Right ventricle myocardium superior (tissue), 1 donor: ENCODE results near the gene KCNF1. TPM values are rescaled to one million over a fixed set of nuclear protein-coding genes. Genes with fewer than 3 reads are reported as not detected.

Source experiments
- ATAC-seq: fragments of 200-7000 bp; cut with Tn5 transposase; one replicate; pipeline ENCODE4 v1.9.1; 2020; ENCODE audit warnings: mild to moderate bottlenecking; ENCODE audit not compliant: poor library complexity
- DNase-seq: peaks from one replicate; pipeline ENCODE4 v3.0.0-alpha.2; 2020
- intact Hi-C: fragments of 100-400 bp; cut with DNase I; formaldehyde crosslinking; loops from one replicate; pipeline ENCODE4 v1.11.2; 2022
- long read RNA-seq: library from polyadenylated mRNA; unstranded; transcript quantifications from one replicate; pipeline ENCODE4 v2.0.0, GENCODE V29; 2021
- total RNA-seq: library from RNA; stranded (reverse); fragmentation: NEBNext Ultra II Directional; extraction: Animal tissue kit (Norgen Biotek cat#: 25700); gene quantifications from one replicate; pipeline ENCODE4 v1.2.1, GENCODE V29; 2021
- donor health status: DM: no; HTN: yes; CAD: no; lungs with severe emphysema.

KCNF1 gene
- total RNA-seq = not detected
- long read RNA-seq = 0 reads

- DNase-seq (no peak), ATAC-seq (peak; percentile 47)
- intact Hi-C loops = no loop called here
Observed at GRCh38 chr2:10911291-10912075, at the start of gene KCNF1. KCNF1 (plus strand) TSS chr2:10911934; CDS start chr2:10912427, 493 bp downstream.

GRCh38 chr2:10862330-10862729 lies 49.4 kb upstream of the KCNF1 start:
- ATAC-seq (no peak), DNase-seq (no peak)
- intact Hi-C loops = no loop called here

DNA sequence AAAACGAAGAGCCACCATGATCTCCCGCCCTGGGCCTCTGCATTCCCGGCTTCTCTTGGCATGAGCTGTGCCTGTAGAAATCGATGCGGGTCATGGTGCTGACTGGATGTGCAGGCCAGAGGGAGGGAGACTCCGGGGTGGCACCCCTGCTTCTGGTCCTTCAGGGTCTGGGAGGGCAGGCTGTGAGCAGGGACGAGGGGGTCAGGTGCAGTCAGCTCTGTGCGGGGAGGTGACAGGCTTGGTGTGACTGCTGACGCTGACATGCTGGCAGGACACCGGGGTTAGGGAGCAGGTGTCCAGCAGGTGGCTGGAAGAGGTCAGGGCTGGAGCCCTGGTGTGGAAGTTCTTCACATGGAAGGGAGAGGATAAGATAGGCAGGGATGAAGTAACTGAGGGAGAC lies 48.7 kb upstream of the KCNF1 start:
- DNase-seq (no peak), ATAC-seq (no peak)
- intact Hi-C loops = no loop called here

DNA sequence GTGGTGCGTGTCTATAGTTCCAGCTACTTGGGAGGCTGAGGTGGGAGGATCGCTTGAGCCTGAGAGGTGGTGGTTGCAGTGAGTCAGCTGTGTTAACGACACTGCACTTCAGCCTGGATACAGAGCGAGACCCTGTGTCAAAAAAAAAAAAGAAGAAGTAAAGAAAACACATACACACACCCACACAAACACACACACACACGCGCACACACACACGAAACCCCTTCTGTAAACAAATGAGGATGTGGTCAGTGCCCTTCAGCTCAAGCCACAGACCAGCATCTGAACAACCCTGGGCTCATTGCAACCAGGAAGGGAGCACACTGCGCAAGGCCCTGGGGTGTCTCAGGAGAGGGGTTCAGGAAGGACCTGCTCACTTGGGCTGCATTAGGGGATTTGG lies 47.9 kb upstream of the KCNF1 start:
- ATAC-seq = no peak
- no peak for DNase-seq
- intact Hi-C loops = no loop called here

GRCh38 chr2:10864251-10864650 lies 47.5 kb upstream of the KCNF1 start:
- intact Hi-C loops = no loop called here
- ATAC-seq = no peak
- DNase-seq = no peak

DNA sequence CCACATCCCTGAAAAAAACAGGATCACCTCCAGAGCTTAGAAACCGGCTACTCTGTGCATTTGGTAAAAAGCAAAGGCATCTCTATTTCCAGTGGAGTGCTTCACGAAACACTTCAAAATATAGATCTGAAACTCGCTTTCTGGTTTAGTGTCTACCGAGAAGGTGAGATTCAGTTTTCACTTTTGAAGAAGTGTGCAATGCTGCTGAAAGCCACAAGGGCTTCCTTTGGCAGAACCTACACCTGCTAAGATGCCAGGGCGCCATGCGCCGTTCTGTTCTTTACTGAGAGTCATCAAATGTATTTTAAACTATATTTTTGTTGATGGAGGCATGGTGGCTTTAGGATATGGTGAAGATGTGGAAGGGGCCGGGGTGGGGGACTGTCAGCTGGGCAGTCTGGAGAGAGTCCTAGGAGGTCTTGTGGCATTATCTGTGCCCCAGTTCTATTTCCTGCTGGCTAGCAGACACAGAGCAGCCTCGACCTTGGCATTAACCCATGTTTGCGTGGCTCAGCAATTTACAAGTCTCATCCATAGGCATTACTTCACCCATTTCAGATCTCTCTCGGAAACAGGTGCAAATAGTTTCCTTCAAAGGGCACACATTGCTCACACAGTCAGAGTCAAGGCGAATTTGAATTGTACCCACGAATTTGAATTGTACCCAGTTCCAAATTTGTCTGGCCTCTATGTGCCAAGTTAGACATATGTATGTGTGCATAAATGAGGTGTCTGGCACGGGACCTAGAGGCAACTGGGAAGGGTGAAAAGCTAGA lies 46.7 kb upstream of the KCNF1 start:
- DNase-seq = no peak
- peak; percentile 16 for ATAC-seq
- intact Hi-C loops = no loop called here

DNA sequence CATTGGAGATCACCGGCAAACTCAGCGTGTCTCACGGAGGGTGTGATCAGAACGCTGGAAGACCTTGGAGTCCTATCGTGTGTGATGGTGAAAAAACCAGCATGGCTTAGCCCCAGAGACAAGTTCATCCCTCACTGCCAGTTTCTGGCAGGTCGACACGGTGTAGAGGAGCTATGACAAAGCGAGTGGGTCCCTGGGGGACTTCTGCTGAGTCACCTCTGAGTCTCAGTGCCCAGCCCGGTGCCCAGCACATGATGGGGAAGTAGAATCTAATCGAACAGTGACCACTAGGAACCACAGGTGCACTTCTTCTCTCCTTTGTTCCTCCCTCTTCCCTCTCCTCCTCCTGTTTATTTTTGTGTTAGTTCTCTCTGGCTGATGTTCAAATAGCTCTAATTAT lies 45.9 kb upstream of the KCNF1 start:
- no peak for DNase-seq
- intact Hi-C loops = no loop called here
- no peak for ATAC-seq

GRCh38 chr2:10867692-10868420 lies 43.9 kb upstream of the KCNF1 start:
- intact Hi-C loops = no loop called here
- ATAC-seq = peak; percentile 5

GRCh38 chr2:10868465-10869314 lies 43.0 kb upstream of the KCNF1 start:
- DNase-seq (peak; percentile 69), ATAC-seq (peak; percentile 76)
- intact Hi-C loops = no loop called here

More at GRCh38 chr2:10867692-10868420, 43.9 kb upstream of the KCNF1 start:
- no peak for DNase-seq

DNA sequence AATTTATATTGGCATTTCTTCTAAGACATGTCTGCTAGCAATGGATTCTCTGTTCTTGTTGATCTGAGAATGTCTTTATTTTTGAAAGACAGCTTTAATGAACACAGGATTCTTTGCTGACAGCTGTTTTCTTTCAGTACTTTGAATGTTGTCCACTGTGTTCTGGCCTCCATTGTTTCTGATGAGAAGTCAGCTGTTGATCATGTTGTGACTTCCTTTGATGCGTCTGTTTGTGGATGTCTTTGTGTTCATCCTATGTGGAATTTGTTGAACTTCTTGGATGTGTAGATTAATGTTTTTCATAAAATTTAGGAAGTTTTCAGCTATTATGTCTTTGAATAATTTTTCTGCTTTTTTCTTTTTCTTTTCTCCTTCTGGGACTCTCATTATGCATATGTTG lies 39.8 kb upstream of the KCNF1 start:
- DNase-seq (no peak), ATAC-seq (no peak)
- intact Hi-C loops = no loop called here

- ATAC-seq = peak; percentile 21
- intact Hi-C loops = no loop called here
- DNase-seq = no peak
Observed at GRCh38 chr2:10873171-10873570, 38.6 kb upstream of the KCNF1 start.

DNA sequence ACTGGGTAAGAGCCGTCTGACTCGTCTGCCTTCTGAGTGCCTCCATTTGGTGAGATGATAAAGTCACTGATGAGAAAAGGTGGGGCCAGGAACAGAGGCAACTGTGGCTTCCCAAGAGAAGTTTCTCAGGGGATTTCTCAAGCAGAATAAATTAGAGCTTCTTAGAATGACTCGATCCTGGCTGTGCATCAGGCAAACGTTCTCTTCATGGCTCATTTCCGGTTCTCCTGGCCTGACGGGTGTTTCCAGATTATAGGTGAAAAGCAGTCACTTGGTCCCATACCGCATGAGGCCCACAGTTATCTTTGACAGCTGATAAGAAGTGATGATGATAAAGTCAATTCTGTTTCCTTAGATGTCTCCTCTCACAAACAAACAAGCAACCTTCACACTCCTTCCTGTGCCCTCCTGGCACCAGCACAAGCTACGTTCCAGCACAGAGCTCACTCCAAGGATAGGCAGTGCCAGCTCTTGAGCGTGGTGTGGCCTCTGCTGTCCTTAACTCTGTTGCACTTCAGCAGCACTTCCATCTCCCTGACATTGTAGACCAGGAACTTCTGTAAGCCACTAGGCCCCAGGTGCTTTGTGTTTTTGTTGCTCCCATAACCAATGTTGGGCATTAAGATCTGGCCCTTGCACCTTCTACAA lies 37.8 kb upstream of the KCNF1 start:
- ATAC-seq = peak; percentile 92
- peak; percentile 67 for DNase-seq
- intact Hi-C loops = no loop called here

DNA sequence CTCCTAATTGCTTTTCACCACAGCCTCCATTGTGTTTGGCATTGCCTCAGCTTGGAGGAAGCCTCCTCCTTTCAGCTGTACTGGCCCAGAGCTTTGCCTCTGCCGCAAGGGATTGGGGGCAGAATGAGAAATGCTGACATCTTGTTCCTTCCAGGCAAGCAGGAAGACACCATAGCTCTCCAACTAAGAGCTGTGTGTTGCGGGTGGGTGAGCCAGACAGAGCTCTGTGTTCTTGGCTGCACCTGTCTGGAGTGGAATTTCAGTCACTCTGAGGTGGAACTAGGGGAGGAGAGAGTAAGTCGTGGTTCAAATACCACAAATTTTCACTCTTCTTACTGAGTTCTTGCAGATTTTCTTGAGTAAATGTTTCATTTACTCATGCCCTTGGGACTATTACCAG lies 36.6 kb upstream of the KCNF1 start:
- DNase-seq (no peak), ATAC-seq (no peak)
- intact Hi-C loops = no loop called here

DNA sequence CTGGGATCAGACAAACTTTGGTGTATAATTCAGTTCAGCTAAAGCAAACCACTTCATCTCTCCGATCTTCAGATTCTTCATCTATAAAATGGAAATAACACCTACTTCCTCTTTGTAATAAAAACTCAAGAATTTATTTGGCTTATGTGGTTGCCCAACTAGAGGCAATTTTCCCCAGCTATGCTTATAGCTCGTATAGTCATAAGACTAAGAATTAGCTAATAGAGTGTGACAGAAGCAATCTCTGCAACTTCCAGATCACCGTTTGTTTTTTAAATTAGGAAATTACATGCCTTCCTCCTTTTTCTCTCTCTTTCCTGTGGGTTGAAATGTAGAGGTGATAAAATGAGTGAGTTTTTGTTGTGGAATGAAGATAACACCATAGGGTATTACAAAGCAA lies 35.3 kb upstream of the KCNF1 start:
- intact Hi-C loops = no loop called here
- DNase-seq (no peak), ATAC-seq (no peak)

DNA sequence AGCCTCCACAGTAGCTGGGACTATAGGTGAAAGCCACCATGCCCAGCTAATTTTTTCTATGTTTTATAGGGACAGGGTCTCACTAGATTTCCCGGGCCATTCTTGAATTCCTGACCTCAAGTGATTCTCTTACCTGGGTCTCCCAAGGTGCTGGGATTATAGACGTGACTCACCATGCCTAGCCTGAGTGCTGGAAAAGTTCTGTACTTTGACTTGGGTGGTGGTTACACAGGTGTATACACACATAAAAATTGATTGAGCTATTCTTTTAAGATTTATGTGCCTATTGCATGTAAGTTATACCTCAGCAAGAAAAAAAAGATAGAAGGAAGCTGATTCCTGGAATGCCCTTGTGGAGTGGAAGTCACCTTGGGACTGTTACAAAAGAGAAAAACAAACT lies 34.8 kb upstream of the KCNF1 start:
- intact Hi-C loops = no loop called here
- ATAC-seq (no peak), DNase-seq (no peak)

- DNase-seq (no peak), ATAC-seq (no peak)
- intact Hi-C loops = no loop called here
Observed at GRCh38 chr2:10877651-10878111, 34.1 kb upstream of the KCNF1 start.

DNA sequence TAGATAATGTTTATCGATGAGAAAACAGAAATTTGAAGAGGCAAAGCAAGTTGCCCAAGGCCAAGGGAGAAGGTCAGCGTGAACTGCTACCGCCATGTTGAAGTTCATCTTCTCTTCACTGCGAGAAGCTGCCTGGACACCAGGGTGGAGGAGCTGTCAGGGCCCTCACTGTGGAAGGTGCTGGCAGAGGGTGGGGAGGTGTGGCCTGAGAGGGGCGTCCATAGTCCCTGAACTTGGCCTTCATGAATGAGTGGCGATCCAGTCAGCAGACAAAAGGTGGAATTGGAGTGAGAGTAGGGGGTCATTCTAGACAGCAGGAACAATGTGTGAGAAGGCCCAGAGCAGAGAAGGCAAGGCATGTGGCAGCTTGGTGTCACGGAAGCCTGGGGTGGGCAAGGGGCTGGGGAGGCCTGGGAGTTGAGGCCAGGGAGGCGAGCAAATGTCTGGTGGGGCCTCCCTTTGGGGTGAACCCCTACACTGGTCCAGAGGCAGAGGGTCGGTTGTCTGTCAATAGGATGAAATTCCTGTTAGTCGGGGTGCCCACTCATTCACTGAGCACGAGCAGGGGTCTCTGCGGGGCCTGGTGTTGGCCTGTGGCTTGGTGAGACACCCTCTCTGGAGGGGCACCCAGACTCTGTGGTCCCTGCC lies 33.3 kb upstream of the KCNF1 start:
- intact Hi-C loops = no loop called here
- no peak for DNase-seq
- no peak for ATAC-seq

- DNase-seq = no peak
- ATAC-seq = no peak
- intact Hi-C loops = no loop called here
Observed at GRCh38 chr2:10879159-10879558, 32.6 kb upstream of the KCNF1 start.
